HepG2 (cell line): Measurements from ENCODE around the gene STK24. TPM values are rescaled to one million over a fixed set of nuclear protein-coding genes. Genes with fewer than 3 reads are reported as not detected.
A peak's percentile ranks its signal among the peaks of the same experiment; 100 is the strongest.

Experiments used
- AGO2 ChIP-seq: fragments of 200-400 bp; formaldehyde crosslinking; optimal IDR thresholded peaks from 2 replicates; pipeline ENCODE3; 2017; ENCODE audit warnings: mild to moderate bottlenecking, low read depth, low read length, moderate library complexity
- BATF2 ChIP-seq: sonication (generic); formaldehyde crosslinking; IDR thresholded peaks from 2 replicates; pipeline ENCODE4 v1.8.0; 2022; ENCODE audit warnings: mild to moderate bottlenecking, missing genetic modification reagents, moderate library complexity
- CEBPZ ChIP-seq: IDR thresholded peaks from 2 replicates; pipeline ENCODE4 v1.6.1; 2012; ENCODE audit warnings: low read length, improper control_type of control experiment
- EP300 ChIP-seq, 3 experiments: sonication (generic) in 1 of 3; formaldehyde crosslinking in 1 of 3; IDR thresholded peaks; 2 replicates each; pipeline versions ENCODE4 v1.5.1 to v1.6.1; 2011 to 2020; ENCODE audit warnings: low read depth in 2 of 3, low read length in 2 of 3, borderline replicate concordance in 1 of 3, improper control_type of control experiment in 1 of 3, mild to moderate bottlenecking in 1 of 3, missing genetic modification reagents in 1 of 3, moderate library complexity in 1 of 3
- FOXC1 ChIP-seq: sonication (generic); formaldehyde crosslinking; IDR thresholded peaks from 2 replicates; pipeline ENCODE4 v1.8.0; 2022; ENCODE audit warnings: mild to moderate bottlenecking, missing genetic modification reagents, borderline replicate concordance
- KAT2B ChIP-seq: fragments of 150-350 bp; IDR thresholded peaks from 2 replicates; pipeline ENCODE4 v1.6.1; 2014; ENCODE audit warnings: low read depth, low read length, borderline replicate concordance
- NONO ChIP-seq, 2 experiments: fragments of 450-650 bp in 1 of 2; sonication (generic) in 1 of 2; formaldehyde crosslinking in 1 of 2; IDR thresholded peaks in 1 of 2; conservative IDR thresholded peaks in 1 of 2; 2 replicates each; pipeline versions ENCODE4 v1.6.1 to v1.8.0; 2017 to 2022; ENCODE audit warnings: mild to moderate bottlenecking in 1 of 2, missing genetic modification reagents in 1 of 2, moderate library complexity in 1 of 2
- PBX2 ChIP-seq: IDR thresholded peaks from 2 replicates; pipeline ENCODE4 v1.6.1; 2016; ENCODE audit warnings: control low read depth
- SALL1 ChIP-seq: sonication (generic); formaldehyde crosslinking; IDR thresholded peaks from 2 replicates; pipeline ENCODE4 v1.8.0; 2022; ENCODE audit warnings: mild to moderate bottlenecking, missing genetic modification reagents
- SMARCC2 ChIP-seq: fragments of 450-650 bp; IDR thresholded peaks from 2 replicates; pipeline ENCODE4 v1.6.1; 2017; ENCODE audit warnings: antibody characterized with exemption, mild to moderate bottlenecking
- SNRNP70 ChIP-seq: fragments of 200-400 bp; formaldehyde crosslinking; IDR thresholded peaks from 2 replicates; pipeline ENCODE4 v1.6.1; 2017; ENCODE audit warnings: mild to moderate bottlenecking, low read depth, low read length, moderate library complexity
- SRY ChIP-seq: sonication (generic); formaldehyde crosslinking; IDR thresholded peaks from 2 replicates; pipeline ENCODE4 v1.8.0; 2022; ENCODE audit warnings: mild to moderate bottlenecking, missing genetic modification reagents
- ZBTB39 ChIP-seq: sonication (generic); formaldehyde crosslinking; IDR thresholded peaks from 2 replicates; pipeline ENCODE4 v1.5.0; 2020; ENCODE audit warnings: missing genetic modification reagents
- ZBTB8A ChIP-seq: sonication (generic); formaldehyde crosslinking; IDR thresholded peaks from 2 replicates; pipeline ENCODE4 v1.4.0; 2020; ENCODE audit warnings: mild to moderate bottlenecking, low read depth, missing genetic modification reagents, borderline replicate concordance
- ZFP36 ChIP-seq: fragments of 150-350 bp; IDR thresholded peaks from 2 replicates; pipeline ENCODE4 v1.6.1; 2018; ENCODE audit warnings: borderline replicate concordance, low read length, low read depth; ENCODE audit not compliant: partially characterized antibody
- ZNF503 ChIP-seq: sonication (generic); formaldehyde crosslinking; IDR thresholded peaks from 2 replicates; pipeline ENCODE4 v1.4.0; 2020; ENCODE audit warnings: missing genetic modification reagents
- ZNF766 ChIP-seq: sonication (generic); formaldehyde crosslinking; IDR thresholded peaks from 2 replicates; pipeline ENCODE4 v1.5.0; 2020; ENCODE audit warnings: missing genetic modification reagents, borderline replicate concordance
- polyA plus RNA-seq, 8 experiments: library from polyadenylated mRNA; depleted of rRNA in 3 of 8; stranded (reverse) in 7 of 8; unstranded in 1 of 8; fragments of >200 nt; fragmentation: Illumina TruSeq in 4 of 8; extraction: Trizol in 4 of 8; gene quantifications; 2 replicates each; pipeline versions ENCODE4 v1.2.1 to v1.2.3, GENCODE V29; 2011 to 2016; ENCODE audit warnings: low read depth in 4 of 8, missing spikeins in 1 of 8, mixed read lengths in 1 of 8; ENCODE audit not compliant: insufficient read depth in 1 of 8
- total RNA-seq, 5 experiments: library from RNA; depleted of rRNA; stranded (reverse); fragments of >200 nt; fragmentation: Illumina TruSeq; extraction: Trizol; gene quantifications; 2 replicates each; pipeline ENCODE4 v1.2.3, GENCODE V29; 2016; ENCODE audit warnings: low read depth in 1 of 5

The STK24 gene
- total and polyA plus RNA-seq, 2 of the 13 experiments (the other 11 are each of a cell fraction or from before 2014, with no cell fraction given), result 51.3 to 73.0 TPM

- peak; percentile 72; the same call in 1 of the 2 replicates for TF ChIP-seq ZNF503 (CRISPR knock-in tag)
- TF ChIP-seq BATF2, result peak; percentile 79; the same call in 1 of the 2 replicates
- no peak for TF ChIP-seq SNRNP70
- no peak for TF ChIP-seq CEBPZ
- TF ChIP-seq SMARCC2, result no peak
- TF ChIP-seq AGO2, result no peak
- peak in 1 of 2 experiments; percentile 77; a peak in 2 of 4 replicates for TF ChIP-seq EP300 (IDR thresholded peaks at IDR 0.05; ENCODE audit: low read depth in 2 of 2, low read length in 2 of 2)
- TF ChIP-seq EP300 (CRISPR knock-in tag; IDR thresholded peaks at IDR 0.05; ENCODE audit: borderline replicate concordance), result no peak; the same call in 1 of the 2 replicates
- TF ChIP-seq ZBTB8A (CRISPR knock-in tag), result peak; percentile 88; the same call in 1 of the 2 replicates
- no peak for TF ChIP-seq ZFP36
- TF ChIP-seq FOXC1 (CRISPR knock-in tag), result peak; percentile 96
- TF ChIP-seq ZNF766 (CRISPR knock-in tag), result peak; percentile 96
- no peak for TF ChIP-seq KAT2B
- no peak for TF ChIP-seq NONO (IDR thresholded peaks at IDR 0.05)
- peak; percentile 79 for TF ChIP-seq NONO (CRISPR knock-in tag; conservative IDR thresholded peaks at IDR 0.05)
- peak; percentile 85; the same call in 1 of the 2 replicates for TF ChIP-seq ZBTB39 (CRISPR knock-in tag)
- TF ChIP-seq SRY (CRISPR knock-in tag), result peak; percentile 89
- TF ChIP-seq PBX2, result no peak
- TF ChIP-seq SALL1 (CRISPR knock-in tag), result peak; percentile 99
Measured at GRCh38 chr13:98506728-98507230, 70.1 kb downstream of the STK24 start (continued).
